Hematopoietic multipotent progenitor cell treated with erythropoietin and hydrocortisone succinate and interleukin-3 and kit ligand, for 8 days (in vitro differentiated cells): Measurements from ENCODE around the gene MCCC2.
"Not testable (repeated sequence)": the region's sequence is repeated elsewhere in the genome, so short reads cannot be mapped to it uniquely, and the experiment has no call there.

Experiments
- DNase-seq: peaks from one replicate; pipeline ENCODE4 v3.0.0-alpha.2; 2015

The MCCC2 gene

DNA sequence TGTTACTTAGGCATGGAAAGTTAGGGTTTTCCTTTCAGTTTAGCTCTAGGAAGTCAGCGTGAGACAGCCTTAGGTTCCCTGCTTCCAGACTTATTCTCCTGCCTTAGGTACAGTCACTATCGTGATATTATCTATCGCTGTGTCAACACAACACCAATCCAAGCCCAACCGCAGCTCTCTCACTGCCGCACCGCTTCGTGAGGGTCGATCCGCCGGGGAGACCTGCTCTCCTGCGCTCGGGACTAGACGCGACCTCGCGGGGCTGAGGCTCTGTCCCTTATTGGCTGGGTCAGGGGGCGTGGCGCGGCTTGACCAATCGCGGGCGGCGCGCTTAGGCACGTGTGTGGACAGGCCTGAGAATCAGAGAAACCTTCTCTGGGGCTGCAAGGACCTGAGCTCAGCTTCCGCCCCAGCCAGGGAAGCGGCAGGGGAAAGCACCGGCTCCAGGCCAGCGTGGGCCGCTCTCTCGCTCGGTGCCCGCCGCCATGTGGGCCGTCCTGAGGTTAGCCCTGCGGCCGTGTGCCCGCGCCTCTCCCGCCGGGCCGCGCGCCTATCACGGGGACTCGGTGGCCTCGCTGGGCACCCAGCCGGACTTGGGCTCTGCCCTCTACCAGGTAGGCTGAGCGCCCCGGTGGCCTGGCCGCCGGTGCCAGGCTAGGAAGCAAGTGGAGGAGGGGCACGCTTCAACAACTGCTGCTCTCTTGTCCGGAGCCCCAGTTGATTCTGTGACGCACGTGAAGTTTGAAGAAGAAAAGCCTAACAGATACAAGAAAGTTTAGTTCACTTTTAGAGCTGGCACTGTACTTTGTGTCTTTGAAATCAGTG lies at the start of gene MCCC2:
Gene MCCC2 (plus strand): TSS at position 400 of the 825 bp plus-strand sequence. CDS start 86 bp downstream, at position 486.
- peak; percentile 97 for DNase-seq

DNA sequence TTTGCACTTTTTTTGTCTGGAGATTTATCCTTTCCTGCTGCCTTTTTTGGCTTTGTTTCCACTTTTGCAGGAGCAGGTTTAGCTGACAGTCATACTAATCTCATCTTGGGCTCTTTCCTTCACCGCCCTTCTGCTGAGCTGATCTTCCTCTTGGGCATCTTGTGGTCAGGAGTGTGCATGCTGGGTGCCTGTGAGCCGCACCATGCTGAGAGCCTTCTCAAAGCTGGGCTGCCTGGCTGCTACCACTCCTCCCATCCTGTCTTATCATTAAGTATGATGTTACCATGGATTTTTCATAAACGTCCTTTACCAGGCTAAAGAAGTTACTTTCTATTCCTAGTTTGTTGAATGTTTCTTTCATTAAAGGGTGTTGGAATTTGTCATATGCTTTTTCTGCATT lies 49.5 kb upstream of the MCCC2 start:
- DNase-seq: peak; percentile 47

DNA sequence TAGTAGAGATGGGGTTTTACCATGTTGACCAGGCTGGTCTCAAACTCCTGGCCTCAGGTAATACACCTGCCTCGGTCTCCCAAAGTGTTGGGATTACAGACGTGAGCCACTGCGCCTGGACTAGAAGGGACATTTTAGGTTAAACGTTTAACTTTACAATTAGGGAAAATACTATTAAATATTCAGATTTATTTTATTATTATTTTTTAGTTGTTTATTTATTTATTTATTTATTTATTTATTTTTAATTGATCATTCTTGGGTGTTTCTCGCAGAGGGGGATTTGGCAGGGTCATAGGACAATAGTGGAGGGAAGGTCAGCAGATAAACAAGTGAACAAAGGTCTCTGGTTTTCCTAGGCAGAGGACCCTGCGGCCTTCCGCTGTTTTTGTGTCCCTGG lies 36.3 kb upstream of the MCCC2 start:
- not testable (repeated sequence) for DNase-seq

DNA sequence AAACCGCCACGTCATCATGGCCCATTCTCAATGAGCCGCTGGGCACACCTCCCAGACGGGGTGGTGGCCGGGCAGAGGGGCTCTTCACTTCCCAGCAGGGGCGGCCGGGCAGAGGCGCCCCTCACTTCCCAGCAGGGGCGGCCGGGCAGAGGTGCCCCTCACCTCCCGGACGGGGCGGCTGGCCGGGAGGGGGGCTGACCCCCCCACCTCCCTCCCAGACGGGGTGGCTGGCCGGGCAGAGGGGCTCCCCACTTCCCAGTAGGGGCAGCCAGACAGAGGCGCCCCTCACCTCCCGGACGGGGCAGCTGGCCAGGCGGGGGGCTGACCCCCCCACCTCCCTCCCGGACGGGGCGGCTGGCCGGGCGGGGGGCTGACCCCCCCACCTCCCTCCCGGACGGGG lies 35.6 kb upstream of the MCCC2 start:
- not testable (repeated sequence) for DNase-seq

DNA sequence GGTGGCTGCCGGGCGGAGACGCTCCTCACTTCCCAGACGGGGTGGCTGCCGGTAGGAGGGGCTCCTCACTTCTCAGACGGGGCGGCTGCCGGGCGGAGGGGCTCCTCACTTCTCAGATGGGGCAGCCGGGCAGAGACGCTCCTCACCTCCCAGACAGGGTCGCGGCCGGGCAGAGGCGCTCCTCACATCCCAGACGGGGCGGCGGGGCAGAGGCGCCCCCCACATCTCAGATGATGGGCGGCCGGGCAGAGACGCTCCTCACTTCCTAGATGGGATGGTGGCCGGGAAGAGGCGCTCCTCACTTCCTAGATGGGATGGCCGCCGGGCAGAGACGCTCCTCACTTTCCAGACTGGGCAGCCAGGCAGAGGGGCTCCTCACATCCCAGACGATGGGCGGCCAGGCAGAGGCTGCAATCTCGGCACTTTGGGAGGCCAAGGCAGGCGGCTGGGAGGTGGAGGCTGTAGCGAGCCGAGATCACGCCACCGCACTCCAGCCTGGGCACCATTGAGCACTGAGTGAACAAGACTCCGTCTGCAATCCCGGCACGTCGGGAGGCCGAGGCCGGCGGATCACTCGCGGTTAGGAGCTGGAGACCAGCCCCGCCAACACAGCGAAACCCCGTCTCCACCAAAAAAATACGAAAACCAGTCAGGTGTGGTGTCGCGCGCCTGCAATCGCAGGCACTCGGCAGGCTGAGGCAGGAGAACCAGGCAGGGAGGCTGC lies 35.0 kb upstream of the MCCC2 start:
- DNase-seq: not testable (repeated sequence)

DNA sequence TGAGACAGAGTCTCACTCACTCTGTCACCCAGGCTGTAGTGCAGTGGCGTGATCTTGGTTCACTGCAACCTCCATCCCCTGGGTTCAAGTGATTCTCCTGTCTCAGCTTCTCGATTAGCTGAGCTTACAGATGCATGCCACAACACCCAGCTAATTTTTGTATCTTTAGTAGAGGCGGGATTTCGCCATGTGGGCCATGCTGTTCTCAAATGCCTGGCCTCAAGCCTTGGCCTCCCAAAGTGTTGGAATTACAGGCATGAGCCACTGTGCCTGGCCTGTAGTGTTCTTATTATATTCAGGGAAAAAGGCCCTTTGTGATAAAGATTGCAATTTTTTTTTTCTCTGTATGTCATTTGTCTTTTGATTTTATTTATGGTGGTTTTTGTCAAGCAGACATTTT lies 24.0 kb upstream of the MCCC2 start:
- DNase-seq: no peak

DNA sequence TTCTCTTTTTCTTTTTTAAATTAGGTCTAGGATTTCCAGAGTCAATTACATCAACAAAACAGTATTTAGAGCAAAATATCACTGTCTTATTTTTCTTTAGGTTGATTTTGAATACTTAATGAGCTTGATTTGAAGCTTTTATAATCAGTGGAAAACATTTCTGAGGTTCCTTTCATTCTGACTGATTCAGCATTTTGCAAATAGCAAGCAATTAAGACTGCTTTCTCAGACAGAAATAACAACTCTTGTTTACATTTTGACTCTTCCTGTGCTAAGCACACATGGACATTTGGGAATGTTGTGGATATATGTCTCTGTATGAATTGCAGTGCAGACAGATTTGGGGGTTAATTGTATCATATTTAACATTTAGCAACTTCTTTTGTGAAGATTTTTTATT lies 22.2 kb upstream of the MCCC2 start:
- DNase-seq: no peak

DNA sequence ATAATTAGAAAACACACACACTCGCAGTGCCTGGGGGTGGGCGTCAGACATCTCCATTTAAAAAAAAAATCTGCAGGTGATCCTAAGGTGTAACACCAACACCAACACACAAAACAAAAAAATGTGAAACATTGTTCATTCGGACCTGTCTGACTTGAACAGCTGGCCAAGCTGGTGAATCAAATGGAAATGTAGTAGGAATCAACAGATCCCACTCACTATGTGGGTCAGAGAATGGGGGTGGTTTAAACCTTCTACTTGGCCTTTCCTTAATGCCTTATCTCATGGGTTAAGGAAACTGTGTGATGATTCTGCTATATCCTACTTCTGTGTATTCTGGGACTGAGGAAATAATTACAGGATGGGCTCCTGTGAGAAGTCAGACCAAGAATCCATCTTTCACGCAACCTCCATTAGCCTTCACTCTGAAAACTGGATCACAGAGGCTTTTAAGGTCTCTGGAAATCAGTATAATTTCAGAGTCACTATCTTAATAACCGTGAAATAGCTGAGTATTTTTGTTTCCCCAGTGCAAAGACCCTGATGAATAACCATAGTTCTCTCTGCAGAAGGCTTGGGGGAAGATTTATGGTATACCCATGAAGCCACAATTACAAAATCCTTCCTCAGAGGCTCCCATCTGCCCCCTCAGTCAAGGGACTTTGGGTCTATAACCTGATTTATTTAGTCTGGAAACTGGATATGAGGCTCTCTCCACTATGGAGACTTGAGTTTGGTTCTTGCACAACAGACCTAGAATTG lies 17.2 kb upstream of the MCCC2 start:
- DNase-seq: peak; percentile 5

DNA sequence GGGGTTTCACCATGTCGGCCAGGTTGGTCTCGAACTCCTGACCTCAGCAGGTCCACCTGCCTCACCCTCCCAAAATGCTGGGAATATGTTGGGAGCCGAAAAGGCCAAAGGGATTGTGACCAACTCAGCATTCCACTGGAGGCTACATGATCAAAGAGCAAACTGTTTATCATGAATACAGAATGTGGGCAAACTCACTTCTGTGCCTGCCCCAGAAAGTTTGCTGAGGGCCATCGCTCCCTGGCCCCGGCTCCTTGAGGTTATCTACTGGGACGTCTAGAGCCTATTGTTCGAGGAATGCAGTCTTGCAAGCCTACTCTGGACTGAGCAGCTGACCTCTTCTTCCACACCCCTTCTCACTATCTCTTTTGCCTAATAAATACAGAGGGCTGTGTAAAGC lies 15.3 kb upstream of the MCCC2 start:
- DNase-seq: not testable (repeated sequence)

DNA sequence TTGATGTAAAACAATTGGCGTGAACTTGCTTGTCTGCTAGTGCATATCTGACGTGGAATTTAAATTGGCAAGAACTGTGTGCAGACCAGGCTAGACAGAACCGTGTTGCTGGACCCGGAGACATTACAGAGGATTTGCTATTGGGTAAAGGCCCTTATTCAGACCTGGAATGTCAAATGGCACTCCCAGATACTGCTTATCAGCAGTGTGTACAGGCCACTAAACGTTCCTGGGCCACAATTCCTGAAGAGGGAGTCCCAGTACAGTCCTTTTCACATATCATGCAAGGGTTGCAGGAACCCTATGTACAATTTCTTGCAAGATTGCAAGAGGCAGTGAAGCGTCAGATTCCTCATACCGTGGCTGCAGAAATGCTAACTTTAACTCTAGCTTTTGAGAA lies 13.5 kb upstream of the MCCC2 start:
- no peak for DNase-seq

DNA sequence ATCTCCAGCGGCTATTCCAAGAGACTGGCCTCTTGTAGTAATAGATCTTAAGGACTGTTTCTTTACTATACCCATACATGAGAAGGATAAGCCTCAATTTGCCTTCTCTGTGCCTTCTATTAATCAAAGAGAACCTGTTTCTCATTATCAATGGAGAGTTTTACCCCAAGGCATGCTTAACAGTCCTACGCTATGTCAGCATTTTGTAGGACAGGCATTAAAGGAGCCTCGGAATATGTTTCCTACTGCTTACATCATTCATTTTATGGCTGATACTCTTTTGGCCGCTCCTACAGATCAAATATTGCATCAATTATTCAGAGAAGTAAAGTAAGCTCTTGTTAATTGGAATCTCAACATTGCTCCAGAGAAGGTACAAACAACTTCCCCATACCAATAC lies 11.6 kb upstream of the MCCC2 start:
- not testable (repeated sequence) for DNase-seq

DNA sequence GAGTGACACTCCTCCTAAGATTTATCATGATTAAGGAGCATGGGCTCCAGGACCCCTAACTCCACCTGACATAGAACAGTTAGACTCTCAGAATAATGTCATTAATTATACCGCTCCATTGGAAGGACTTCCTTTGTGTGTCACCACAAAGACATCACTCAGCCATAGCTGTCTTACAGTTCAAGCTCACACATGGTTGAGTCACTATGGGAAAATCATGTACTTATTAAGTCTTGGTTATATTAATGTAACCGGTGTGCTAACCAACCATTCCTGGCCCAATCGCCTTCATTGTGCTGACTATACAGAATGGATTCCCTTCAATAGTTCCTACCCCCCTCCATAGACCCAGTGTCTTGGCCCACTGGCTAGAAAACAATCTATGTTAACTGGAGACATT lies 10.9 kb upstream of the MCCC2 start:
- no peak for DNase-seq

DNA sequence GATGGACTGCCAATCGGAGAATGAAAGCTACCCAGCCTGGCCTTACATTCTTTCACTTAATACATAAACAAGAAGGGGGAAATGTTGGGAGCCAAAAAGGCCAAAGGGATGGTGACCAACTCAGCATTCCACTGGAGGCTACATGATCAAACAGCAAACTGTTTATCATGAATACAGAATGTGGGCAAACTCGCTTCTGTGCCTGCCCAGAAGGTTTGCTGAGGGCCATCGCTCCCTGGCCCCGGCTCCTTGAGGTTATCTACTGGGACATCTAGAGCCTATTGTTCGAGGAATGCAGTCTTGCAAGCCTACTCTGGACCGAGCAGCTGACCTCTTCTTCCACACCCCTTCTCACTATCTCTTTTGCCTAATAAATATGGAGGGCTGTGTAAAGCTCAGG lies 9.3 kb upstream of the MCCC2 start:
- DNase-seq: not testable (repeated sequence)

DNA sequence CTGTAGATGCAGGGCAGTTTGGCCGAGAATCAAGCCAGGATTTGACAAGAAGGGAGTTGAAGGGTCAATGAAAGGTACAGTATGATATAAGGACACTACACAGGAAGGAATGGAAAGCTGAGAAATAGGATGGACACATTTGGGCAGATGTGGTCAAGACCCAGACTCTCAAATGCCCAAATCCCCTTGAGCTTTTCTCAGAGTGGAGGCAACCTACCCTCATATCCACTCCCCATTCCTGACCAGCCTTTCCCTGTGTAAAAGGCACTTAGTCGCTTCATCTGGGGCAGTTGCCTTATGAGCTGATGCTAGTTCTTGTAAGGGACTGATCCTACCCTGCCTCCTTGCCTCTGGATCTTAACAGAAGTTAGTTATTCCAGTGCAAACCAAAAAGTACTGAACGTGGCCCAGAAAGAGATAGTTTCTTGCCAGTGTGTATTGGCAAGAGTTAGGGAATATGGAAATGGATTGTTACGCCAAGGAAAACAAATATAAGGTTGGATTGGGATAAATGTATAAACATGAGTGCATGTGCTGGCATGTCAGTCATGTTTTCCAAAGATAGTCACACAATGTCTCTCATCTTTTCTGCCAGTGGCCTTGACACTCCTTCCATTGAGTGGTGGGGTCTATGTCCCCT lies 4.1 kb upstream of the MCCC2 start:
- DNase-seq: no peak

DNA sequence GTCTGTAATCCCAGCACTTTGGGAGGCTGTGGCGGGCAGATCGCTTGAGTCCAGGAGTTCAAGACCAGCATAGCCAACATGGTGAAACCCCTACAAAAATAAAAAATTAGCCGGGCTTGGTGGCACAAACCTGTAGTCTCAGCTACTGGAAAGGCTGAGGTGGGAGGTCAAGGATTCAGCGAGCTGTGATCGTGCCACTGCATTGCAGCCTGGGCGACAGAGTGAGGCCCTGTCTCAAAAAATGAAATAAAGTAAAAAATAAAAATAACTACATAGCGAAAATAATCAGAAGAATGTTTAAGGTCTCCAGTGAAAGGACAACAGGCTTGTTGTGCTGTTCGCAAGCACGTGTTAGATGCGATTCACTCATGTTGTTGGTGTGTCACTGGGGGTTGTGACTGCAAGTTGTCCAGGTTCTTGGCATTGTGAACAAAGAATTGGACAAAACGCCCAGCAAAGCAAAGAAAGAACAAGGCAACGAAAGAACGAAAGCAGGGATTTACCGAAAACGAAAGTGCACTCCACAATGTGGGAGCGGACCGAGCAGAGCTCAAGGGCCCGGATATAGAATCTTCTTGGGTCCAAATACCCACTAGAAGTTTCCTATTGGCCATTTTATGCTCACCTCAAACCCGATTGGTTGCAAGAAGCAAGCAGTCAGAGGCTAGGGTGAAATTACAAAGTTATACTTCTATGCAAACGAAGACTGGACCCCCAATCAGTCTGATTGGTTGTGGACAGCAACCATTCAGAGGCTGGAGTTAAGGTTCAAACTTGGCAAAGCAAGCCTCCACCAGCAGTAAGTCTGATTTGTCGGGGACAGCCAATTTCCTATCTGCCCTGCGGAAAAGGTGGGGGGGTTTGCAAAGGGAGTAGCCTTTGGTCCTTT lies 844 bp upstream of the MCCC2 start:
- DNase-seq: no peak

DNA sequence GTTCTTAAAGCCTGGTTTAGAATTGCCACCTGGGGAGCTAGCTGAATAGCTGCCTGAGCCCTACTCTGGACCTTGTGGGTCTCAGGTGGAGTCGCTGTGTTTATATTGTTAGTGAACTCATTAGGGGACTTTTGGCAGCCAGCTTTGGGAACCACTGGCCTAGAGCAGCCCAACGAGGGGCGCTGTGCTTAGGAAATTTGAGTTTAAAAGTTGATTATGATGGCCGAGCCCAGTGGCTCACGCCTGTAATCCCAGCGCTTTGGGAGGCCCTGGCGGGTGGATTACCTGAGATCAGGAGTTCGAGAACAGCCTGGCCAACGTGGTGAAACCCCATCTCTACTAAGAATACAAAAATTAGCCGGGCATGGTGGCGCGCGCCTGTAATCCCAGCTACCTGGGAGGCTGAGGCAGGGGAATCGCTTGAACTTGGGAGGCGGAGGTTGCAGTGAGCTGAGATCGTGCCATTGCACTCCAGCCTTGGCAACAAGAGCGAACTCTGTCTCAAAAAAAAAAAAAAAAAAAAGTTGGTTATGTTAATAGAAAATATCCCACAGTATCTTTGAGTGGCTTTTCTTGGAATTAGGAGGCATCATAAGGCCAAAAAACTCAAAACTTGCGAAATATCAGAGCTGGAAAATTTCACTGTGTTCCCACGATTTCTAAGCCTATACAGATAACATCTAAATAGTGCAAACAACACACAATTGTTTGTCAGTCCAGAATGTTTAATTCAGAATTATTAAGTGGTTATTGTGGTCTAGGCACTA lies 809 bp downstream of the MCCC2 start:
- no peak for DNase-seq

DNA sequence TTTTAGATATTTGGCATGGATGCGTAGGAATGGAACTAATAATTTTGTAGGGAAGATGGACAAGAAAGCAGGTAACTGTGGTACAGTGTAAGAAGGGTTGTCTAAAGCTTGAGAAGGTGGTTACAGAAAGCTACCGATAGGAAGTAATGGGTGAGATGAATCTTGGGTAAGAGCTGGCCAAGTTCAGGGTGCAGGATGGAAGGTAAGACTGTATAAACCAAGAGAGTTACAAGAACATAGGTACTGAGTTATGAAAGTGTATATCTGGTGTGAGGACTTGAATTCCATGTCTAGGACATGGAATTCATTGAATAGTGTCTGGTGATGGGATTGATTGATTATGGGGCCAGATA lies 1.4 kb downstream of the MCCC2 start:
- no peak for DNase-seq

DNA sequence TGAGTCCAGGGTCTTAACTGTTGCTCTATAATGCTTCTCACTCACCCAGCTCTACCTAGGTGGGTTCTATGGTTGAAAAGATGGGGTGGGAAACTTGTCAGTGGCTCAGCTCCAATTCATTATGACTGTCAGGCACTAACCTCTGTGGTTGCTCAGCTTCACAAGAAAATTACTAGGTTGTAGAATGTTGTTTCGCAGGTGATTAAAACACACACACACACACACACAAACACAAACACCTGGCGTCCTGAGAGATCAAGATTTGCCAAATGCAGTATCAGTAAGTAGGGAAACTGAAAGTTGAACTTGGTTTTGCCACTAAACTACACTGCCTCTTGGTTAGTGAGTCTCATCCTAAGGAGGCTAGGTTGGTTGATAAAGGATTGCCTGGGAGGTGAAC lies 2.8 kb downstream of the MCCC2 start:
- no peak for DNase-seq

DNA sequence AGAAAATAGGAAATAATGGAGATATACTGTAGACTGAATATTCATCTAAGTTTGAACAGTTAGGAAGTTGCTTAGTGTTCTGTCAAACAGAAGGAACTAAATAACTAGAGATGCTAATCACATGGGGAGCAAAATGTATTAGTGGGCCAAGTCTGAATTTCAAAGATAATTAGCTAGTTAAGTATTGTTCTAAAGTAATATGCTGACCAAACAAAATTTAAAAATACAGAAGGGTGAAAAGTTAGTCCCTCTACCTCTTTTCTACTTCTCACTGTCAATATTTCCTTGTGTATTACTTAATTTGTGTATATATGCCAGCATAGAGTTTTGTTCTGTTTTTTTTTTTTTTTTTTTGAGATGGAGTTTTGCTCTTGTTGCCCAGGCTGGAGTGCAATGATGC lies 4.0 kb downstream of the MCCC2 start:
- DNase-seq: no peak

DNA sequence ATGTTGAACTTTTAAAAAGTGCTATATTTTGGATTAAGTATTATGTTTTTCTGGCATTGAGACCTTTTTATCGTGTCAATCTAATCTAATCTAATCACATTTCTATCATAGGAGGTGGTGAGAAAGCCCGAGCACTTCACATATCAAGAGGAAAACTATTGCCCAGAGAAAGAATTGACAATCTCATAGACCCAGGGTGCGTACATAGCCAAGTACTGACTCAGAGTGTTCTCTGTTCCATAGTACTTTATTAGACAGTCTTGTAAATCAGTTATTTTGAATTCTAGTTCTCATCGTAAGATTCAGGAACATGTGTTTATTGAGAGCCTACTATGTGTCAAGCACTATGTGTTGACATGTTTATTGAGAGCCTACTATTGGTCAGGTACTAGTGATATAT lies 9.0 kb downstream of the MCCC2 start:
- no peak for DNase-seq

DNA sequence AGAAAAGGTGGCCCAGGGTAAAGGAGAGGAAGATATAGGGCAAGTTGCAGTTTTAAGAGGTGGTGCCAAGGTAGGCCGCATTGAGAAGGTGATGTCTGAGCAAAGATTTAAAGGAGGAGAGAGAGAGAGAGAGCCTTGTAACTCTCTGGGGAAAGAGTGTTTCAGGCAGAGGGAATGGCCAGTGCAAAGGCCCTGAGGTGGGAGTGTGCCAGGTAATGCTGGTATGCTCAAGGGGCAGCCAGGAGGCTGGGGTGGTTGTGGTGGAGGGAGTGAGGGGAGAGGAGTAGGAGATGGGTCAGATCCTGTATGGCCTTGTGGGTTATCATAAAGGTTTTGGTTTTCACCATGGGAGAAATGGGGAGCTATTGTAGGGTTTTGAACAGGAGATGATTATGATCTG lies 9.9 kb downstream of the MCCC2 start:
- no peak for DNase-seq
